Measurements from ENCODE around the gene BANP.
A peak's percentile ranks its signal among the peaks of the same experiment; 100 is the strongest.
"Not testable (repeated sequence)": the region's sequence is repeated elsewhere in the genome, so short reads cannot be mapped to it uniquely, and the experiment has no call there.

The BANP gene

DNA sequence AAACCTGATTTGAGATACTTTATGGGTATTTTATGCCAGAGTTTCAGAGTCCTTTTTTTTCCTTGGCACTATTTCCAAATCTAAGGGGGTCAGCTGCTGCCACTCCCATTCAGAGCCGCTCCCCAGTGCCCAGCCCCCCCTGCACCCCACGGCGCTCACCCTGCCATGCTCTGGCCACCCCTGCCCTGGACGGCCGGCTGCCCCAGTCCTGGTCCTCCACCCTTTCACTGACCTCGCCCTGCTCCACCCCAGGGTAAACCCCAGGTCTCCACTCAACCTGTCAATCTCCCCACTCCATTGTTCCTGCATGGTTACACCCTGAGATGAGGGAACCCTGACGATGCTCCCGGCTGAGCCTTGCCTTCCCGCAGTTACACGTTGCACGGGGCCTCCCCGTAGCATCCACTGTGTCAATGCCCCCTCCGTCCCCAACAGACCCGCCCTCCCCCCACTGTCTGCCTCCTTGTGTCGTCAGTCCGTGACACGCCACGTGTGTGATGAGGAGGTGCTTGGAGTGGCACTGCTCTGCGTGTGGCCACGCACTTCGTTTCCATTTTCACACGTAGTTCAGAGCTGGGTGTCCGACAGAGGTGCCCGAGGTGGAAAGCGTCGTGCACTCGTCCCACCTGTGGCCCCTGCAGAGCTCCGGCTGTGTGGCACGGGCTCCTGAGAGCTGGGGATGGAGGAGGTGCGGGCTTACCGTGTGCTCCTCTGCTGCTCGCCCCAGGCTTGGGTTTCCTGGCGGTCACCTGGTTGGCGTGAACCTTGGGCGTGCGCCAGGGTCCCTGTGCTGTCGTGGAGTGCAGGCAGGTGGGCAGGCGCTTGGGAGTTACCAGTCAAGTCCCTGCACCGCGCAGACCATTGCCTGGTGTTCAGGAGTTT, 116.5 kb downstream of the BANP start:
- DNase-seq (ENCODE audit: low spot score): no peak

GRCh38 chr16:88068476-88069396, 117.5 kb downstream of the BANP start:
- DNase-seq (ENCODE audit: low spot score): no peak

DNA sequence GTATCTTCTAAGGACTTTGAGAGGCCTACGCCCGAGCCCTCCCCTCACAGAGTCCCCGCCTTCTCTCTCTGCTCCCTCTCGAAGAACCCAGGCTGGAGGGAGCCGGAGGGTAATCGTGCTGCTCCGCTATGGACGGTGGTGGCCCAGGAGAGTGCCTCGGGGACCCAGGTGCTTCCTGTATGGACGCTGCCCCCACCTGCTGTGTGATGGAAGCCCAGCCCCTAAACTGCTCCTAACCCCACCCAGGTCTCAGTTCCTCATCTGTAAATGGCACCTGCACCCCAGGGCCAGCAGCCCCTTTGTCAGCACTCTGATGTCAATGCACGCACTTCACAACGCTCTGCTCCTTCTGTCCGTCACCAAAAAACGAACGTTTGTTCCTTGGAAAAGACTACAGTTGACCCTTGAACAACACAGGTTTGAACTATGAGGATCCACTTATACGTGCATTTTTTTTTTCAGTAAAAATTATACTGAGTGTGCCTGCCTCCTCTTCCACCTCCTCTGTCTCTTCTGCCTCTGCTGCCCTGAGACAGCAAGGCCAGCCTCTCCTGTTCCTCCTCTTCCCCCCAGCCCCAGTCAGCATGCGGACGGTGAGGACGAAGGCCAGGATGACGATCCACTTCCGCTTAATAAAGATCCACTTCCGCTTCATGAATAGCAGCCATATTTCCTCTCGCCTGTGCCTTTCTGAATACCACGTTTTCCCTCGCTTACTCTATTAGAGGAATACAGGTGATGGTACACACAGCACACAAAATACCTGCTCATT, 118.3 kb downstream of the BANP start:
- no peak for DNase-seq (ENCODE audit: low spot score)

DNA sequence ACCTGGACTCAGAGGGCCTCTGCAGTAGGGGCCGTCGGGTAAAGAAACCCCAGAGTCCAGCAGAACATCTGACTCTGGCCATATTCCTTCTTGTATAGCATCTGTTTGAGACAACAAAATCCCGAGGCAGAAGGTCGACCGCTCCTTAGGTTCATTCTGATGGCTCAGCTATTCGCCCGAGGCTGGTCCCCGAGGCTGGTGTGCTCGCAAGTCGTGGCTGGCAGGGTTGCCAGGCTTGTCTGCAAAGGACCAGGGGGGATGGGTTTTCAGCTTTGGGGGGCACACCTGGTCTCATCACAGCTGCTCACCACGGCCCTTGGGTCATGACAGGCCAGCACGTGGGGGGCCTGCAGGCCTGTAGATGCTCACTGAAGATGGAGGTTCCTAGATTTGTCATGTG, 119.1 kb downstream of the BANP start:
- DNase-seq (ENCODE audit: low spot score): no peak

DNA sequence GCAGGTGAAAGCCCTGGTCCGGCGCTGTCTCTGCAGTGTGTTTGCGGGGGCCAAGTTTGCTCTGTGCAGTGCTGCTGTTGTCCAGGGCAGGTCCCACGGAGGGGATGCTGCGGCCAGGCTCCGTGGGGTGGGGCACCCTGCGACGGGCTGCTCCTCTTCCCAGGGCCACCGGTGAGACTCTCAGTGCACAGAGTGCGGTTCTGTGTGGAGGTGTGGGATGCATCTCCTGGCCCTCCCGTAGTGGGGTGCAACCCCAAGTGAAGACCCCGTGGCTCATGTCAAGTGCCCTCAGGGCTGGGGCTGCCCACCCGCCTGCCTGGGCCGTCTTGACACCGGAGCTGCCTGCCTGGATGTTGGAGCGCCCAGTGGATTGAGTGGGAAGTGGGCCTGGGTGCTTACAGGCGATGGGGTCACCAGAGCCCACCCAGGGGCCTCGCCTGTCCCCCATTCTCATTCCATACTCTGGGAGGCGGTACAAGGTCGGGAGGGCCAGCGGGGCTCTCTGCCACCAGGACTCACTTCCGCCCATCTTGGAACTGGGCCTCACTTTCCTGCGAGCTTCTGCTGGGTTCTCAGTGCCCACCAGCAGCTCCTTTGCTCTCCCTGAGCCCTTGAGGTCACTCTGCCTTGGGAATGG, 119.9 kb downstream of the BANP start:
- no peak for DNase-seq (ENCODE audit: low spot score)

GRCh38 chr16:88071908-88072307, 120.7 kb downstream of the BANP start:
- DNase-seq (ENCODE audit: low spot score): no peak

- DNase-seq (ENCODE audit: low spot score): no peak
Observed at GRCh38 chr16:88072571-88073001, 121.4 kb downstream of the BANP start.

- no peak for DNase-seq (ENCODE audit: low spot score)
Observed at GRCh38 chr16:88073201-88073721, 122.0 kb downstream of the BANP start.

GRCh38 chr16:88074041-88074440, 122.8 kb downstream of the BANP start:
- DNase-seq (ENCODE audit: low spot score): no peak

- no peak for DNase-seq (ENCODE audit: low spot score)
Observed at GRCh38 chr16:88076211-88076931, 125.1 kb downstream of the BANP start.

DNA sequence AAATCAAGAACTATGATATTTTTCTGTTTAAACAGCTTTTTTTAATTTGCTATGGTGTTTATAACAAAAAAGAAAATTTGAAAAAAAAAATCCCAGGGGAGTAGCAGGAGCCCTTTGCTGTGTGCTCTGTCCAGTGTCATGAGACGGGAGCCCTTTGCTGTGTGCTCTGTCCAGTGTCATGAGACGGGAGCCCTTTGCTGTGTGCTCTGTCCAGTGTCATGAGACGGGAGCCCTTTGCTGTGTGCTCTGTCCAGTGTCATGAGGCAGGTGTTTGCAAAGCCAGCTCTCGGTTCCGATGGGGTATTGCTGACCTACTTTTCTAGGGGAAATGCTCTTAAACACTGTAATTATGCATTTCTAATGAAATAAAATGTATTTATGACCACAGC, 125.7 kb downstream of the BANP start:
- DNase-seq (ENCODE audit: low spot score): not testable (repeated sequence)

DNA sequence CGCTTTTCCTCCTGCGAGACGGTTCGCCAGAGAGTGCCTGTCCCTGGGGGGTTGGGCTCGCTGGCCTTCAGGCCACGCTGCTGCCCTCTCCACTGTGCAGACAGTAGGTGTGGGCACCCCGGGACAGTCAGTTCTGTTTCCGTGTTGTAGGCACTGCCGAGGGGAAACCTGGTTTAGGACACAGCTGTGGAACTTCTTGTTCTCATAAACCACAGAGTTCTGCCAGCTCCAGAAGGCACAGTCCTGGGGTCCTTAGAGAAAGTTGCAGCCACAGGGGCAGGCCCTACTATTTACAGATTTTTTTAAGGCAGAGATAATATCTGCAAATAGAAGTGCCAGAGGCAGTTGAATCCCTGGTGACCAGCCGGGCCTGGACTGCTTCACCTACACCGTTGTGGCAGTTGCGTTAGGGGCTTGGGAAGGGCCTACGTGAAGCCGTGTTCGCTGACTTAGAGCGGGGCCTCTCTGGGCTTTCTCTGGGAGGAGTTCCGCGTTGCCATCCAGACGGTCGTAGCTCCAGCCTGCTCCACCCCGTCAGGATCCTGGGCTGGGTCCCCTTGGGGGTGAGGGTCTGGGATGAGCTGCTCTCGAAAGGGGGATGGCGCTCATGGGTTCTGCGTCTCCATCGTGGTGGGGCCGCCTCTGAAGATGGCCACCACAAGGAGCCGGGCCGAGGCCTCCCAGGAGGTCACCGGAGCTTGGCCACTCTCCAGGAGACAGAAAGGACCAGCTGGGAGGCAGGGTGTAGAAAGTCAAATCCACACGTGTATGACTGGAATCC, 126.3 kb downstream of the BANP start:
- DNase-seq (ENCODE audit: low spot score): no peak

DNA sequence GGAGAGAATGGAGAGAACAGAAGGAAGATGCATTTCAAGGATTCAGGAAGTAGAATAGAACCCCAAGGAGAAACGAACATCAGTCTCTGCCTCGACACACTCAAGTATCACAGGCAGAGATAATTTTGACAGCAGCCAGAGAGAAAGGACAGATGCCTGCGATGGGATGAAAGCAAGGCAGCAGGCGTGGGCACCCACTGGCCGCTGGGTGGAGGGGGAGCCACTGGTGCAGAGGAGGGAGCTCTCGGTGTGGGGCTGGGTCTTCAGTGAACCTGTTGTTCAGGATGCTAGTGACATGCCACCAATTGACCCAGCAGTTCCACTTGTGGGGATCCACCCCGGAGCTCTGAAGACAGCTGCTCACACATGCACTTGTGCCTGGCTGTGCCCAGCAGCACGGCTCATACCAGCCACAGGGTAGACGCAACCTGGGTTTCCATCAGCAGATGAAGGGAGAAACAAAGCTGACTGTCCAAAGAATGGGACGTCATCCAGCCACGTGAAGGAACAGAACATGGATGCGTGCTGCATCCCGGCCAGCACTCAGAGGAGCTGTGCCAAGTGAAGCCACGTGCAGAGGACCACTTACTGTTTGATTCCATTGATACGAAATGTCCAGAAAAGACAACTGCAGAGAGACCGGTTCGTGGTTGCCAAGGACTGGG, 127.0 kb downstream of the BANP start:
- DNase-seq (ENCODE audit: low spot score): no peak

DNA sequence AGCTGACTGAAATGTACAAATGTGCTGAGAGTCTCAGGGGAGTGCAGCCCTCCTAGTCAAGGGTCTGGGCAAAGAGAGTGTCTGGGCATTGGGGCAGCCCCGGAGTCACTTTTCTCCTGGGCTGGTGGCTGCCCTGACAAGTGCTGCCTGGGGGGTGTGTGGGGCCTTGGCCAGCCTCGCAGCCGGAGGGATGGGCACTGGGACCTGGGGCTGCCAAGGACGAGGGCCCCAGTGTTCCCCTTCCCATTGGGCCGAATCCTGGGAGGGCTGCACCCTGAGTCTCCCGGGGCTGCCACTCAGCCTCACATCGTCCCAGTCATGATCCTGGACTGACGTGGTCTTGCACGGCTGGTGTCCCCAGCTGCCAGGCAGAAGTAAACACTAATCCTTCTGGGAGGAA, 132.3 kb downstream of the BANP start:
- DNase-seq (ENCODE audit: low spot score): no peak

- DNase-seq (ENCODE audit: low spot score): peak; percentile 28
Observed at GRCh38 chr16:88084881-88085280, 133.6 kb downstream of the BANP start.

DNA sequence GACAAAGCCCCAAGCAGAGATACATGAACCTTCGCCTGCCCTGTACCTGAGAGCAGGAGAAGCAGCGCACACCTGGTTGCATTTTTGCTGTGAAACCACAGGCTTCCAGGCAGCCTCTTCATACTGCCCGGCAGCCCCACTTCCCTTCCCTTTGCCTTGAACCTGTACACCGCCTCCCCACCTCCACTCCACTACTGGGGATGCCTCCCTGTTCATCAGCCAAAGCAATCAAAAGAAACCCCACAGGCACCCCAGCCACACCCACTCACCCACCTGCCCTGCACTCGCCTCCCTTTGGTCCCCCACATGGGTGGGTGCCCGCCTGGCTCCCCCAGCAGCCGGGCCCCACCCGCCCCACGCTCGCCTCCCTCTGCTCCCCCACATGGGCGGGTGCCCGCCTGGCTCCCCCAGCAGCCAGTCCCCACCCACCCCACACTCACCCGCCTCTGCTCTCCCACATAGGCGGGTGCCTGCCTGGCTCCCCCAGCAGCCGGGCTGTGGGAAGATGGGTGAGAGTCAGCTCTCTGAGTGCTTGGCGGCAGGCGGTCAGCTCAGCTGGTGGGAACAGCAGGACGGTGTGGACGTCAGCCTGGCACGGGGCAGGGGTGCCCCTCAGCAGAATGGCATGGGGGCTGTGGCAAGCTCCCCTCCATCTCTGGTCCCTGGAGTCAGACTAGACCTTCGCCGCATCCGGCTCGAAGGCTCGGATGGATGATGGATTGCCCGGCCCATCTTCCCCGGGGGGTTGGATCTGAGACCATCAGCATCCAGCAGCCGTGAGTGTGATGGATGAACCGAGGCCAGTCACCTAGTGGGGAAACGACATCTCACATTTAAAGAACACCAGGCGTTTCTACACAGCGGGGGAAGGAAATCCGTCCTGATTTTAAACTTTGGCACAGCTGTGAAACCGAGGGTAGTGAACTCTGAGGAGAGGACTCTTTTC, 135.6 kb downstream of the BANP start:
- no peak for DNase-seq (ENCODE audit: low spot score)

DNA sequence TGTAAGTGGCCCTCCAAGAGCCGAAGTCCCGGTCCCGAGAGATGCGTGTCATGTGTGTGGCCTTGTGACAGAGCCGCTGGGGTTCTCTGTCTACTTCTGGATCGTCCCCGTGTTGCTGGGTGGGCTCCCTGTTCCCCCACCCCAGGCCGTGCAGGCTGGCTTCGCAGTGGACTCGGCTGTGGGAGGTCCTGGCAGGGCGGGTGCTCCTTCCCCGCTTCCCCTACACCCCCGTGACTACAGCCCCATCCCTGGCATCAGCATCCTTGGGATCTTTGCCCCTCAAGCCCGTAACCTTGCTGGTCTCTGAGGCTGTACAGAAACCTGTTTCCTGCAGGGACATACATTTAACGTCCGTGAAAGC, 136.3 kb downstream of the BANP start:
- DNase-seq (ENCODE audit: low spot score): no peak

DNA sequence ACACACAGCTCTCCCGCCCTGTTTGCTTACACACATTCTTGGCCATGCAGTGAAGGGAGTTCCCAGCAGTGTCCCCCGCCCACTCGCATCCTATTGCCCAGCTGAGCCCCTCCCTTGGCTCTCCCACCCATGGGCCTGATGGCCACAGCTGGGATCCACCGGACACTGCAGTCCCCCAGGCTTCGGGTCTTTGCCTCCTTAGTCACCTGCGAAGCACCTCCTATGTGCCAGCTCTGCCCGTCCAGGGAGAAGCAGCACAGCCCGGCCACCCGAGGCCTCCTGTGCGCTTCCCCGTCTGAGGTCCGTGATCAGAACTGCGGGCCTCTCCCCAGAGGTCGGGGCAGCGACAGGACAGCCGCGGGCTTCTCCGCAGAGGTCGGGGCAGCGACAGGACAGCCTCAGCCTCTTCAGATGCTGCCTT, 136.9 kb downstream of the BANP start:
- no peak for DNase-seq (ENCODE audit: low spot score)
